Neural crest cell (in vitro differentiated cells): ENCODE measurements around the gene CNTNAP2. TPM values are rescaled to one million over a fixed set of nuclear protein-coding genes. Genes with fewer than 3 reads are reported as not detected.

Experiments
- DNase-seq: peaks from one replicate; pipeline ENCODE4 v3.0.0; 2021; ENCODE audit warnings: low read depth, mixed read lengths, low spot score
- H3K27ac Mint-ChIP-seq: one replicate; pipeline ENCODE4 v1.8.0; 2021; ENCODE audit warnings: mild to moderate bottlenecking, mixed read lengths; ENCODE audit not compliant: unreplicated experiment
- H3K27me3 Mint-ChIP-seq: 2 replicates; pipeline ENCODE4 v1.8.0; 2021; ENCODE audit warnings: low read depth, mild to moderate bottlenecking, mixed read lengths
- H3K36me3 Mint-ChIP-seq: 2 replicates; pipeline ENCODE4 v1.8.0; 2021; ENCODE audit warnings: low read depth, mild to moderate bottlenecking, mixed read lengths
- H3K4me1 Mint-ChIP-seq: 2 replicates; pipeline ENCODE4 v1.8.0; 2021; ENCODE audit warnings: mixed read lengths
- H3K4me3 Mint-ChIP-seq: one replicate; pipeline ENCODE4 v1.8.0; 2021; ENCODE audit warnings: mild to moderate bottlenecking, mixed read lengths
- H3K9me3 Mint-ChIP-seq: 2 replicates; pipeline ENCODE4 v1.8.0; 2021; ENCODE audit warnings: mixed read lengths
- CTCF ChIP-seq: fragments of 200-600 bp; sonication (generic); conservative IDR thresholded peaks from 2 replicates; pipeline ENCODE4 v1.5.0; 2021; ENCODE audit warnings: antibody characterized with exemption, mild to moderate bottlenecking
- total RNA-seq: library from RNA; stranded (reverse); gene quantifications from 2 replicates; pipeline ENCODE4 v1.2.1, GENCODE V29; 2021

Gene CNTNAP2
- total RNA-seq, 1 donor from 2014 or later: 12.9 TPM

- peaks cover 2% of the 10 kb centered on the region for H3K4me1 Mint-ChIP-seq
- H3K36me3 Mint-ChIP-seq: peaks cover 8% of the 10 kb centered on the region
- H3K4me3 Mint-ChIP-seq: no peak overlapping the region
- no peak for DNase-seq
- H3K27me3 Mint-ChIP-seq: no peaks in the 10 kb centered on the region
- TF ChIP-seq CTCF: no peak
- peaks cover 15% of the 10 kb centered on the region for H3K9me3 Mint-ChIP-seq
- H3K27ac Mint-ChIP-seq: no peak overlapping the region
Measured at GRCh38 chr7:147438216-147438615, 1321.6 kb downstream of the CNTNAP2 start.

GRCh38 chr7:147443942-147444341 is 1327.3 kb downstream of the CNTNAP2 start:
- no peaks in the 10 kb centered on the region for H3K27me3 Mint-ChIP-seq
- DNase-seq: no peak
- peaks cover 6% of the 10 kb centered on the region for H3K4me1 Mint-ChIP-seq
- no peak for TF ChIP-seq CTCF
- H3K9me3 Mint-ChIP-seq: peaks cover 13% of the 10 kb centered on the region
- H3K36me3 Mint-ChIP-seq: peaks cover 9% of the 10 kb centered on the region
- H3K27ac Mint-ChIP-seq: no peak overlapping the region
- no peak overlapping the region for H3K4me3 Mint-ChIP-seq

DNA sequence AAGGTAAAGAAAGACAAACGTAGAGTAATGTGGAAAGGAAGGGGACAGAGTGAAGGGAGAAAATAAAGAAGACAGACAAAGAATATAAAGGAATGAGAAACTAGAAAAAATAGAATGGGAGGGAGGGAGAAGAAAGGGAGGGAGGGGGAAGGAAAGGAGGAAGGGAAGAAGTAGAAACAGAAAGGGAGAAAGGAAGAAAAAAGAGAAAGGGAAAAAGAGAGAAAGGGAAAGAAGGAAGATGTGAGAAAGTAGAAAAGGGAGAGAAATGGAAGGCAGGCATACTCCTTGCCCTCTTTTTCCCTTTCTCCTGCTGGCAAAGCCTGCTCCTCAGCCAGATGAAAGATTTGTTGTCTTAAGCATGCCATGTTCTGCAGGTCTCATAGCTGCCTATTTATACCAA is 1336.2 kb downstream of the CNTNAP2 start:
- Mint-ChIP-seq H3K36me3 (no peaks in the 10 kb centered on the region), H3K27ac (no peak overlapping the region), H3K27me3 (no peaks in the 10 kb centered on the region), H3K4me1 (no peaks in the 10 kb centered on the region), H3K9me3 (peaks cover 2% of the 10 kb centered on the region), H3K4me3 (no peak overlapping the region)
- no peak for TF ChIP-seq CTCF
- DNase-seq: no peak

DNA sequence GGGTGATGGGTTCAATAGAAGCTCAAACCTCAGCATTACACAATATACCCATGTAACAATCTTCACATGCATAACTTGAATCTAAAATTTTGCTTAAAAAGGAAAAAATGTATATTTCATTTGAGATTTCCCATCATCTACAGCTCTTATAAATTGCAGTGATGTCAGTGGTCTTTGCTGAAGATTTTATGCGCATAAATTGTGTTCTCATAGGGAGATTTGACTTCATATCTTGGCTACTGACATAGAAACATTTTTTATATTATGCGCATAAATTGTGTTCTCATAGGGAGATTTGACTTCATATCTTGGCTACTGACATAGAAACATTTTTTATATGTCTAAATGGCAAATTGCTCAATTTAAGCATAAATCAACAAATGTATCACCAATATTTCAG is 1348.6 kb downstream of the CNTNAP2 start:
- TF ChIP-seq CTCF: no peak
- peaks cover 10% of the 10 kb centered on the region for H3K9me3 Mint-ChIP-seq
- H3K4me1 Mint-ChIP-seq: no peaks in the 10 kb centered on the region
- H3K4me3 Mint-ChIP-seq: no peak overlapping the region
- no peaks in the 10 kb centered on the region for H3K27me3 Mint-ChIP-seq
- no peaks in the 10 kb centered on the region for H3K36me3 Mint-ChIP-seq
- no peak for DNase-seq
- H3K27ac Mint-ChIP-seq: no peak overlapping the region

GRCh38 chr7:147472556-147472955 is 1356.0 kb downstream of the CNTNAP2 start:
- peak overlapping the region; percentile 13 for H3K27ac Mint-ChIP-seq
- peaks cover 3% of the 10 kb centered on the region for H3K9me3 Mint-ChIP-seq
- no peak overlapping the region for H3K4me3 Mint-ChIP-seq
- no peaks in the 10 kb centered on the region for H3K27me3 Mint-ChIP-seq
- H3K36me3 Mint-ChIP-seq: no peaks in the 10 kb centered on the region
- TF ChIP-seq CTCF: no peak
- no peaks in the 10 kb centered on the region for H3K4me1 Mint-ChIP-seq
- no peak for DNase-seq

GRCh38 chr7:147474862-147475261 is 1358.3 kb downstream of the CNTNAP2 start:
- Mint-ChIP-seq H3K36me3 (no peaks in the 10 kb centered on the region), H3K27me3 (no peaks in the 10 kb centered on the region), H3K27ac (no peak overlapping the region), H3K9me3 (peaks cover 3% of the 10 kb centered on the region), H3K4me1 (peaks cover 5% of the 10 kb centered on the region), H3K4me3 (no peak overlapping the region)
- TF ChIP-seq CTCF: no peak
- no peak for DNase-seq
